DMS 273 treated with DMSO at 0.1 percent for 48 hours (cell line): ENCODE measurements around the gene CHID1.

Experiments used
- DNase-seq: peaks from one replicate; lab custom pipeline; 2025; lab: John Stamatoyannopoulos, UW

The CHID1 gene

GRCh38 chr11:933142-933851 is 22.7 kb upstream of the CHID1 start:
- DNase-seq = no peak

GRCh38 chr11:932435-932834 is 21.8 kb upstream of the CHID1 start:
- DNase-seq = no peak

- no peak for DNase-seq
Measured at GRCh38 chr11:931385-931784, 20.8 kb upstream of the CHID1 start.

- no peak for DNase-seq
Measured at GRCh38 chr11:929405-929804, 18.8 kb upstream of the CHID1 start.

- DNase-seq = no peak
Measured at GRCh38 chr11:928786-929185, 18.2 kb upstream of the CHID1 start.

- no peak for DNase-seq
Measured at GRCh38 chr11:927871-928270, 17.3 kb upstream of the CHID1 start.

- DNase-seq = no peak
Measured at GRCh38 chr11:926341-926916, 15.8 kb upstream of the CHID1 start.

- peak; percentile 24 for DNase-seq
Measured at GRCh38 chr11:925496-926301, 15.1 kb upstream of the CHID1 start, which contains the start of gene AP2A2. Gene AP2A2 (plus strand): TSS chr11:925870. CDS start chr11:926022, 152 bp downstream.

GRCh38 chr11:925158-925495 is 14.5 kb upstream of the CHID1 start:
- DNase-seq = no peak

GRCh38 chr11:924406-925157 is 14.0 kb upstream of the CHID1 start:
- DNase-seq = peak; percentile 27

GRCh38 chr11:923691-924405 is 13.2 kb upstream of the CHID1 start:
- DNase-seq = no peak

- no peak for DNase-seq
Measured at GRCh38 chr11:921921-922678, 11.5 kb upstream of the CHID1 start.

GRCh38 chr11:917426-917825 is 6.8 kb upstream of the CHID1 start:
- DNase-seq = no peak

GRCh38 chr11:914747-915501 is 4.3 kb upstream of the CHID1 start:
- no peak for DNase-seq

GRCh38 chr11:914204-914603 is 3.6 kb upstream of the CHID1 start:
- DNase-seq = no peak

- no peak for DNase-seq
Measured at GRCh38 chr11:913043-913442, 2.4 kb upstream of the CHID1 start.

GRCh38 chr11:912266-912665 is 1.7 kb upstream of the CHID1 start:
- DNase-seq = no peak

GRCh38 chr11:911890-912219 is 1.2 kb upstream of the CHID1 start:
- DNase-seq = no peak

GRCh38 chr11:911031-911889 is 650 bp upstream of the CHID1 start:
- DNase-seq = no peak
